Cardiac ventricle fibroblast (primary cell): ENCODE measurements around the gene ZNF527. TPM values are rescaled to one million over a fixed set of nuclear protein-coding genes. Genes with fewer than 3 reads are reported as not detected.

Source experiments
- total RNA-seq: library from RNA; depleted of rRNA; stranded (reverse); fragments of >200 nt; gene quantifications from 2 replicates; pipeline ENCODE4 v1.2.3, GENCODE V29; 2015

The ZNF527 gene
- 3.6 and 3.9 TPM in 2 replicates for total RNA-seq

GRCh38 chr19:37370880-37371661 lies at the start of gene ZNF527:
TSS of gene ZNF527 (plus strand) at chr19:37371099. CDS start at chr19:37374199, 3,100 bp downstream.

Other genes with a start within 250 kb of the ZNF527 start
- gene ZNF585A, start 198.4 kb upstream of the ZNF527 start, total RNA-seq = 8.7 and 9.9 TPM in 2 replicates
- 11.8 and 21.2 TPM in 2 replicates for gene ZNF585B, start 160.6 kb upstream of the ZNF527 start, total RNA-seq
- 4.7 and 11.3 TPM in 2 replicates for gene ZNF383, start 152.9 kb upstream of the ZNF527 start, total RNA-seq
- 3.5 and 3.6 TPM in 2 replicates for gene ZNF569, start 96.3 kb downstream of the ZNF527 start, total RNA-seq
- 6.1 TPM in 2 replicates for gene ZNF570, start 98.3 kb downstream of the ZNF527 start, total RNA-seq
- gene ZNF793, start 135.8 kb downstream of the ZNF527 start, total RNA-seq = 1.1 and 1.8 TPM in 2 replicates
- 2.2 and 3.6 TPM in 2 replicates for gene ZNF571, start 223.7 kb downstream of the ZNF527 start, total RNA-seq
- 1.1 and 4.2 TPM in 2 replicates for gene ZNF540, start 223.8 kb downstream of the ZNF527 start, total RNA-seq